Mammary epithelial cell (primary cell): Measurements from ENCODE around the gene MYO3B.

Experiments used
- CTCF ChIP-seq, 2 donors: IDR thresholded peaks in 1 of 2; conservative IDR thresholded peaks in 1 of 2; 2 replicates each; pipeline ENCODE4 v1.5.1; 2011 to 2012; ENCODE audit warnings: inconsistent platforms in 2 of 2, low read length in 2 of 2, mild to moderate bottlenecking in 2 of 2, control low read depth in 1 of 2, low read depth in 1 of 2; ENCODE audit not compliant: insufficient read depth in 1 of 2; ENCODE audit errors: extremely low read depth in 1 of 2
- EZH2 ChIP-seq: IDR thresholded peaks from 2 replicates; pipeline ENCODE4 v1.6.1; 2012; ENCODE audit warnings: low read length, inconsistent platforms, borderline replicate concordance

DNA sequence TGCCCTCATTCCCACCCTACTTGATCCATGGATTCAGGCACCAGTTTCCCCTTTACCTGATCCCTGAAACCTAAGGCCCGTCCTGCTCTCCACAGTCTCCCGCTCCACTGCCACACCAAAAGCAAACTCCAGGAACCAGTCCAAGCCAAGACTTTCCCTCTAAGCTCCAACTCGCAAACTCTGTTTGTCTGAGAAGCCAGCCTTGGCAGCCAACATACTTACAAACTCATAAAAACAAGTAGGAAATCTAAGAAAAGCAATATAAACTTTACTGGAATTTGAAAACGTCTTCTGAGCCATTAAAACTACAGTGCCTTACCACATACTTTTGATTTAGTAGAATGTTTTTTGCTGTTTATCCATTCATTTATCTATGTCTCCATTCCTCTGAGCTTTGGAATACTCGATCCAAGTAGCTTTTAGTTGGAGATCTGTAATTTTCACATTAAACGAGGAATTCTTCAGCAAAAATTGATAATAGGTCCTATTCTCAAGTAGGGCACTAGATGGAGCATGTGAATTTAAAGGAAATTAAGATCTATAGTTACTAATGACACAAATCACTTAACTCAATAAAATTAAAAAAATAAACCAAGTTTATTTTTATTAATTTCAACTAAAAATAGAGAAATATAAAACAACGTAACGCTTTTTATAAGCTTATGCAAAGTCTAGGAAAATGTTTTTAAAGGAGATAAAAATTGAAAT is 199.7 kb downstream of the MYO3B start:
- TF ChIP-seq CTCF (conservative IDR thresholded peaks at IDR 0.05 in 1 of 2, IDR thresholded peaks at IDR 0.05 in 1 of 2; ENCODE audit: extremely low read depth in 1 of 2, insufficient read depth in 1 of 2, low read depth in 1 of 2, low read length in 2 of 2), result peak in 1 of 2 donors; percentile 22
- no peak for TF ChIP-seq EZH2
